Motor neuron (in vitro differentiated cells): ENCODE data around the gene FBXO9. TPM values are rescaled to one million over a fixed set of nuclear protein-coding genes. Genes with fewer than 3 reads are reported as not detected.

ENCODE experiments used
- ATAC-seq, 8 experiments: fragments of 200-7000 bp; cut with Tn5 transposase; replicated peaks in 6 of 8; 2 replicates each; pipeline ENCODE4 v1.8.0; 2021; ENCODE audit warnings: mild to moderate bottlenecking in 8 of 8, moderate library complexity in 8 of 8
- H3K27ac ChIP-seq, 2 donors: fragments of 250-450 bp; sonication (Bioruptor Pico); 2 replicates each; pipeline ENCODE4 v1.9.0; 2021; ENCODE audit warnings: antibody characterized with exemption in 2 of 2, mild to moderate bottlenecking in 2 of 2, moderate library complexity in 1 of 2
- H3K4me1 ChIP-seq, 2 donors: fragments of 250-450 bp; sonication (Bioruptor Pico); replicated peaks in 1 of 2; 2 replicates each; pipeline ENCODE4 v1.6.1; 2021; ENCODE audit warnings: antibody characterized with exemption in 2 of 2, mild to moderate bottlenecking in 2 of 2, moderate library complexity in 1 of 2
- H3K4me3 ChIP-seq, 5 donors: fragments of 250-450 bp; sonication (Bioruptor Pico); 2 replicates each; pipeline ENCODE4 v1.9.0; 2021; ENCODE audit warnings: antibody characterized with exemption in 5 of 5, mild to moderate bottlenecking in 5 of 5, moderate library complexity in 4 of 5
- WGBS, 10 experiments: fragments of 450-650 bp; shearing (Covaris generic); methylation state at CpG; one replicate each; pipeline ENCODE4 v1.0.0; 2022; 5-methylcytosine and 5-hydroxymethylcytosine counted together
- in situ Hi-C, 9 experiments: fragments of 400-800 bp; cut with MboI; loops; one replicate each; pipeline ENCODE4 v1.15.0; 2021; ENCODE audit warnings: low sequenced_read_pairs in 9 of 9, low pct_unique_long_range_greater_than_20kb in 2 of 9; ENCODE audit not compliant: unreplicated experiment in 9 of 9
- total RNA-seq, 8 experiments: library from RNA; unstranded; fragments of 300-600 nt; gene quantifications; 2 replicates each; pipeline versions ENCODE4 v1.2.3 to v1.2.4, GENCODE V29; 2022

FBXO9 gene
- total RNA-seq, 8 experiments from 2014 or later = 17.5 to 62.5 (median 27.8) TPM

- WGBS, 10 experiments = 36 to 100% (median 90%) methylated on average over 1 to 3 of the region's 3 CpGs; no CpG with 5 or more reads in 1 of the 10 experiments
- no peak for ATAC-seq
- in situ Hi-C loops = no loop called here
- Histone ChIP-seq H3K4me3 (no peak overlapping the region), H3K27ac (no peak overlapping the region), H3K4me1 (no peaks in the 10 kb centered on the region)
These were observed 70.9 kb downstream of the FBXO9 start for GRCh38 chr6:53136000-53136609.

DNA sequence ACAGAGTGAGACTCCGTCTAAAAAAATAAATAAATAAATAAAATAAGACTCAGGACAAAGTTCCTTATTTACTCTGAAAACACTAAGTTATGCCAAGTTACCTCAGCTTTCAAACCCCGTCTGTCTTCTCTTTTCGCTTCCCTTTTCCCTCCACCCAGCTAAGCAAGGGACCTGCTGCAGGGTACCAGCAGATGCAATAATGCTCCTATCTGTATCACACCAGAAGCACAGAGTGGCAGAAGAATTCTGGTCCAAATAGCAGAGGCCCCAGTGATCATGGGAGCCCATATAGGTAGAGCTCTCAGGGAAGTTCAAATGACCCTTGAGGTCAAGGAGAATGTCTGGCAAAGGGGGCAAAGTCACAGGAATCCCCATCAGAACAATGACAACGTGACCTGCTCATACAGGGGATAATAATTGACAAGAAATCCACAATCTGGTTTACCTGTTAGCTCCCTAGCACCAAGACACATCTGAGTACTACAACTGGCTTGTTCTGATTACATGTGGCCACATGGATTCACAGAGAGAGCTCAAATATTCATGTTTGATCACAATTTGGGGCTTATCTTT, 74.7 kb downstream of the FBXO9 start:
- in situ Hi-C loops = no loop called here
- no peaks in the 10 kb centered on the region for H3K4me1 ChIP-seq
- no peak overlapping the region for H3K27ac ChIP-seq
- ATAC-seq = no peak
- no peak overlapping the region for H3K4me3 ChIP-seq
- WGBS, 10 experiments = 40 to 88% (median 63%) methylated on average over 1 to 4 of the region's 4 CpGs; no CpG with 5 or more reads in 3 of the 10 experiments

DNA sequence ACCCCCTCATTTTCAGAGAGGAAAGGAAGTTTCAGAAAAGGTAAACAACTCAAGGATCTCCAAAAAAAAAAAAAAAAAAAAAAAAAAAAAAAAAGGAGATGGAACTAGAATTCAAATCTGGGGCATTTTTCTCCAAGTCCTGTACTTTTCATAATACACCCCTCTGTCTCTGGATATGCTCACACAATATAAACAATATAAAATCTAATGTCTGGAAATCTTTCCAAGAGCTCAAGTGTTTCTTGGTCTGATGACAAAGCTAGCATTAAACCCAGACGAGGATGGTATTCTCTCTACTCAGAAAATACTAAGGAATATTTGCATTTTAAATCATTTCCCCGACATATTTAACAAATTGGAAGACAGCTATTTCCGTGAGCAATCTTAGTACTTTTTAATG, 77.6 kb downstream of the FBXO9 start:
- Histone ChIP-seq H3K4me1 (no peaks in the 10 kb centered on the region), H3K4me3 (no peak overlapping the region), H3K27ac (no peak overlapping the region)
- WGBS, 10 experiments = 0 to 89% (median 55%) methylated on average over 1 to 3 of the region's 3 CpGs
- ATAC-seq = no peak
- in situ Hi-C loops = no loop called here

DNA sequence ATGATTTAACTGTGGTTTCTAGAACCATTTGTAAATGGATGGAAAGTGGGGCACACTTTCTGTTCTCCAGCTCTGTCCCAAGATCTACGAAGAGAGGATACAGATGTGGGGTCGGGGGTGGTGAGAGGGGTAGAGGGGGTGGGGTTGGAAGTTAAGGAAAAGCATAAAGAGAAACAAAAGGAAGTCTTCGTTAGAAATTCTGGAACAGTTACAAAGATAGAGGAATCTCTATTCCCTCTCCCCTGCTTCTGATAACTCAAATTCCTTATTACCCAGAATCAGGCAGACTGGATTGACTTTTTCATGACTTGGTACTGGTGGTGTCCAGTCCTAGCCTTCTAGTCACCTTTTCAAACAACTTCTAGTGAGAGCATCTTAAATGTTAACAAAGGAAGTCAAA, 78.5 kb downstream of the FBXO9 start:
- in situ Hi-C loops = no loop called here
- Histone ChIP-seq H3K4me1 (no peaks in the 10 kb centered on the region), H3K4me3 (no peak overlapping the region), H3K27ac (no peak overlapping the region)
- 0 to 83% (median 17%) methylated on average over 1 of the region's 3 CpGs; no CpG with 5 or more reads in 7 of the 10 experiments for WGBS, 10 experiments
- no peak for ATAC-seq

DNA sequence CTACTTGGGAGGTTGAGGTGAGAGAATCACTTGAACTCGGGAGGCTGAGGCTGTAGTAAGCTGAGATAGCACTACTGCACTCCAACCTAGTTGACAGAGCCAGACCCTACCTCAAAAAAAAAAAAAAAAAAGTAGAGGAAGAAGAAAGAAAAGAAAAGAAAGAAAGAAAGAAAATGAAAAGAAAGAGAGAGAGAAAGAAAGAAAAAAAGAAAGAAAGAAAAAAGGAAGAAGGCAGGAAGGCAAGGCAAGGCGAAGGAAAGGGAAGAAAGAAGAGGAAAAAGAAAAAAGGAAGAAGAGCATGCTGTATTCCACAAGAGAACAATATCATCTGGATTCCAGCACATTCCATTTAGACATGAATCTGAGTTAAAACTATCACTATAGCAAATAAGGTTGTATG, 79.6 kb downstream of the FBXO9 start:
- H3K4me1 ChIP-seq = no peaks in the 10 kb centered on the region
- no peak for ATAC-seq
- no peak overlapping the region for H3K4me3 ChIP-seq
- no peak overlapping the region for H3K27ac ChIP-seq
- in situ Hi-C loops = no loop called here
- WGBS, 10 experiments = 48 to 100% (median 83%) methylated on average over 1 to 2 of the region's 2 CpGs; no CpG with 5 or more reads in 1 of the 10 experiments

GRCh38 chr6:53148684-53149083, 83.5 kb downstream of the FBXO9 start, which contains the start of gene GCM1:
GCM1 (minus strand) TSS chr6:53148841; CDS start chr6:53145632, 3,209 bp downstream.
- Histone ChIP-seq H3K4me1 (no peaks in the 10 kb centered on the region), H3K27ac (no peak within 1 kb of the TSS), H3K4me3 (no peak within 1 kb of the TSS)
- in situ Hi-C loops = no loop called here
- WGBS, 10 experiments = 33 to 100% (median 82%) methylated on average over 1 to 5 of the region's 5 CpGs
- no peak for ATAC-seq

Other genes starting within 250 kb of the FBXO9 start
- not detected for gene GSTA5, start 224.6 kb upstream of the FBXO9 start, total RNA-seq
- not detected for gene GSTA3, start 155.7 kb upstream of the FBXO9 start, total RNA-seq
- 100 to 1,000 TPM in 4 of 8 experiments, 10 to 100 TPM in 4; 62.5 to 152 (median 108) TPM for gene GSTA4, start 70.1 kb upstream of the FBXO9 start, total RNA-seq
- 10 to 100 TPM in 7 of 8 experiments, 1 to 10 TPM in 1; 9.7 to 26.8 (median 15.9) TPM for gene CILK1, start 3.6 kb upstream of the FBXO9 start, total RNA-seq
- gene GCM1, start 83.4 kb downstream of the FBXO9 start, total RNA-seq = under 1 TPM in 7 of 8 experiments, not detected in 1; 0.05 to 0.52 (median 0.10) TPM